Endodermal cell (in vitro differentiated cells): ENCODE results near the gene TRIB2. TPM values are rescaled to one million over a fixed set of nuclear protein-coding genes. Genes with fewer than 3 reads are reported as not detected.

ENCODE experiments used
- DNase-seq: peaks from one replicate; pipeline ENCODE4 v3.0.0-alpha.2; 2017
- H3K27ac ChIP-seq: 2 replicates; pipeline ENCODE4 v1.5.1; 2013; ENCODE audit warnings: mild to moderate bottlenecking, low read depth, low read length, moderate library complexity
- H3K27me3 ChIP-seq: 2 replicates; pipeline ENCODE4 v1.6.1; 2013; ENCODE audit warnings: mild to moderate bottlenecking, low read length, moderate library complexity; ENCODE audit not compliant: insufficient read depth, control insufficient read depth, poor library complexity, severe bottlenecking
- H3K36me3 ChIP-seq: 2 replicates; pipeline ENCODE4 v1.7.0; 2013; ENCODE audit warnings: mild to moderate bottlenecking, low read length, moderate library complexity; ENCODE audit not compliant: control insufficient read depth, insufficient read depth
- H3K4me1 ChIP-seq: one replicate; pipeline ENCODE4 v1.7.0; 2013; ENCODE audit warnings: low read length; ENCODE audit not compliant: control insufficient read depth, insufficient read depth
- H3K4me3 ChIP-seq: 2 replicates; pipeline ENCODE4 v1.5.1; 2013; ENCODE audit warnings: mild to moderate bottlenecking, low read length, moderate library complexity
- H3K9ac ChIP-seq: 2 replicates; pipeline ENCODE4 v1.6.1; 2013; ENCODE audit warnings: mild to moderate bottlenecking, low read length, moderate library complexity; ENCODE audit not compliant: poor library complexity, severe bottlenecking; ENCODE audit errors: extremely low read depth
- H3K9me3 ChIP-seq: 2 replicates; pipeline ENCODE4 v1.6.1; 2013; ENCODE audit warnings: mild to moderate bottlenecking, low read length, moderate library complexity; ENCODE audit not compliant: control insufficient read depth
- H3K27ac Mint-ChIP-seq: 2 replicates; pipeline ENCODE4 v1.8.0; 2020; ENCODE audit warnings: mixed read lengths
- H3K27me3 Mint-ChIP-seq: 2 replicates; pipeline ENCODE4 v1.8.0; 2021; ENCODE audit warnings: mild to moderate bottlenecking, mixed read lengths; ENCODE audit not compliant: insufficient read depth
- H3K36me3 Mint-ChIP-seq: 2 replicates; pipeline ENCODE4 v1.8.0; 2020; ENCODE audit warnings: low read depth, mixed read lengths
- H3K4me1 Mint-ChIP-seq: 2 replicates; pipeline ENCODE4 v1.8.0; 2020; ENCODE audit warnings: mixed read lengths
- H3K4me3 Mint-ChIP-seq: 2 replicates; pipeline ENCODE4 v1.8.0; 2020; ENCODE audit warnings: mild to moderate bottlenecking, moderate library complexity, mixed read lengths
- H3K9me3 Mint-ChIP-seq: 2 replicates; pipeline ENCODE4 v1.8.0; 2020; ENCODE audit warnings: mild to moderate bottlenecking, mixed read lengths
- CTCF ChIP-seq: fragments of 200-600 bp; sonication (generic); conservative IDR thresholded peaks from 2 replicates; pipeline ENCODE4 v1.5.0; 2021; ENCODE audit warnings: antibody characterized with exemption, mild to moderate bottlenecking
- WGBS, 2 experiments: methylation state at CpG; one replicate each; pipeline versions ENCODE4 v1.1.5 to v1.1.7; 2013; ENCODE audit warnings: missing lambda C conversion rate in 2 of 2, mixed read lengths in 1 of 2; ENCODE audit not compliant: insufficient coverage in 1 of 2, insufficient read length in 1 of 2; 5-methylcytosine and 5-hydroxymethylcytosine counted together
- total RNA-seq, 2 donors: library from RNA; stranded (reverse); fragmentation: NEBNext Ultra II Directional in 1 of 2; extraction: Animal tissue kit (Norgen Biotek cat#: 25700) in 1 of 2; gene quantifications; 2 replicates in 1 of 2; 3 replicates in 1 of 2; pipeline ENCODE4 v1.2.1, GENCODE V29; 2021

TRIB2 gene
- total RNA-seq, 2 donors from 2014 or later: 23.8 to 29.8 TPM

GRCh38 chr2:12718711-12719399 is 2.1 kb downstream of the TRIB2 start:
- Histone ChIP-seq H3K9ac (peak overlapping the region; percentile 46), H3K27ac (peak overlapping the region; percentile 94), H3K36me3 (peaks cover 4% of the 10 kb centered on the region), H3K27me3 (peaks cover 21% of the 10 kb centered on the region), H3K4me3 (peak overlapping the region; percentile 86), H3K9me3 (no peaks in the 10 kb centered on the region), H3K4me1 (peaks cover 5% of the 10 kb centered on the region)
- Mint-ChIP-seq H3K36me3 (peaks cover 6% of the 10 kb centered on the region), H3K27ac (peak overlapping the region; percentile 91), H3K27me3 (peaks cover 17% of the 10 kb centered on the region), H3K4me1 (peaks cover 39% of the 10 kb centered on the region), H3K4me3 (peak overlapping the region; percentile 89), H3K9me3 (no peaks in the 10 kb centered on the region)
- peak; percentile 86 for DNase-seq
- TF ChIP-seq CTCF: peak; percentile 52
- WGBS, 2 experiments: 0% methylated on average over 6 to 33 of the region's 33 CpGs

GRCh38 chr2:12719400-12720277 is 2.9 kb downstream of the TRIB2 start:
- Histone ChIP-seq H3K4me3 (peak overlapping the region; percentile 86), H3K9ac (peak overlapping the region; percentile 46), H3K27me3 (peaks cover 21% of the 10 kb centered on the region), H3K27ac (peak overlapping the region; percentile 94), H3K9me3 (no peaks in the 10 kb centered on the region), H3K4me1 (peaks cover 5% of the 10 kb centered on the region), H3K36me3 (peaks cover 4% of the 10 kb centered on the region)
- no peak for TF ChIP-seq CTCF
- no peak overlapping the region for H3K27ac Mint-ChIP-seq
- DNase-seq: no peak
- peaks cover 39% of the 10 kb centered on the region for H3K4me1 Mint-ChIP-seq
- no peaks in the 10 kb centered on the region for H3K9me3 Mint-ChIP-seq
- peaks cover 17% of the 10 kb centered on the region for H3K27me3 Mint-ChIP-seq
- peak overlapping the region; percentile 89 for H3K4me3 Mint-ChIP-seq
- peaks cover 13% of the 10 kb centered on the region for H3K36me3 Mint-ChIP-seq
- 22 to 25% methylated on average over 6 to 9 of the region's 9 CpGs for WGBS, 2 experiments

GRCh38 chr2:12720278-12720620 is 3.5 kb downstream of the TRIB2 start:
- peaks cover 21% of the 10 kb centered on the region for H3K27me3 ChIP-seq
- H3K9ac ChIP-seq: no peak overlapping the region
- peak overlapping the region; percentile 94 for H3K27ac ChIP-seq
- no peak for DNase-seq
- TF ChIP-seq CTCF: no peak
- H3K36me3 Mint-ChIP-seq: peaks cover 18% of the 10 kb centered on the region
- no peak overlapping the region for H3K27ac Mint-ChIP-seq
- peaks cover 4% of the 10 kb centered on the region for H3K36me3 ChIP-seq
- WGBS, 2 experiments: 36 to 42% methylated on average over 1 of the region's 1 CpG
- H3K4me3 ChIP-seq: peak overlapping the region; percentile 86
- H3K9me3 Mint-ChIP-seq: no peaks in the 10 kb centered on the region
- H3K27me3 Mint-ChIP-seq: peaks cover 17% of the 10 kb centered on the region
- H3K9me3 ChIP-seq: no peaks in the 10 kb centered on the region
- peak overlapping the region; percentile 89 for H3K4me3 Mint-ChIP-seq
- H3K4me1 ChIP-seq: peaks cover 5% of the 10 kb centered on the region
- peaks cover 35% of the 10 kb centered on the region for H3K4me1 Mint-ChIP-seq
